ENCODE results near the gene ZNF668. TPM values are rescaled to one million over a fixed set of nuclear protein-coding genes. Genes with fewer than 3 reads are reported as not detected.
A peak's percentile ranks its signal among the peaks of the same experiment; 100 is the strongest.

The ZNF668 gene
- total RNA-seq, 1 donor from 2014 or later, result 19.7 TPM

GRCh38 chr16:31081428-31082351, 7.7 kb upstream of the ZNF668 start:
- H3K4me3 Mint-ChIP-seq, result peak overlapping the region; percentile 40
- H3K27me3 Mint-ChIP-seq (ENCODE audit: low read depth), result peaks cover 2% of the 10 kb centered on the region
- TF ChIP-seq, protein P1, sequence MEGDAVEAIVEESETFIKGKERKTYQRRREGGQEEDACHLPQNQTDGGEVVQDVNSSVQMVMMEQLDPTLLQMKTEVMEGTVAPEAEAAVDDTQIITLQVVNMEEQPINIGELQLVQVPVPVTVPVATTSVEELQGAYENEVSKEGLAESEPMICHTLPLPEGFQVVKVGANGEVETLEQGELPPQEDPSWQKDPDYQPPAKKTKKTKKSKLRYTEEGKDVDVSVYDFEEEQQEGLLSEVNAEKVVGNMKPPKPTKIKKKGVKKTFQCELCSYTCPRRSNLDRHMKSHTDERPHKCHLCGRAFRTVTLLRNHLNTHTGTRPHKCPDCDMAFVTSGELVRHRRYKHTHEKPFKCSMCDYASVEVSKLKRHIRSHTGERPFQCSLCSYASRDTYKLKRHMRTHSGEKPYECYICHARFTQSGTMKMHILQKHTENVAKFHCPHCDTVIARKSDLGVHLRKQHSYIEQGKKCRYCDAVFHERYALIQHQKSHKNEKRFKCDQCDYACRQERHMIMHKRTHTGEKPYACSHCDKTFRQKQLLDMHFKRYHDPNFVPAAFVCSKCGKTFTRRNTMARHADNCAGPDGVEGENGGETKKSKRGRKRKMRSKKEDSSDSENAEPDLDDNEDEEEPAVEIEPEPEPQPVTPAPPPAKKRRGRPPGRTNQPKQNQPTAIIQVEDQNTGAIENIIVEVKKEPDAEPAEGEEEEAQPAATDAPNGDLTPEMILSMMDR (conservative IDR thresholded peaks at IDR 0.05), result no peak
- H3K36me3 Mint-ChIP-seq (ENCODE audit: low read depth), result peaks cover 11% of the 10 kb centered on the region
- no peak for DNase-seq (ENCODE audit: low read depth, low spot score)
- H3K9me3 Mint-ChIP-seq, result no peaks in the 10 kb centered on the region
- peak overlapping the region; percentile 72 for H3K27ac Mint-ChIP-seq (ENCODE audit: unreplicated experiment)
- H3K4me1 Mint-ChIP-seq, result peaks cover 4% of the 10 kb centered on the region

GRCh38 chr16:31080756-31081419, 6.8 kb upstream of the ZNF668 start:
- Mint-ChIP-seq H3K36me3 (ENCODE audit: low read depth) (peaks cover 11% of the 10 kb centered on the region), H3K27me3 (ENCODE audit: low read depth) (peaks cover 2% of the 10 kb centered on the region), H3K4me3 (peak overlapping the region; percentile 19), H3K4me1 (peaks cover 4% of the 10 kb centered on the region), H3K27ac (ENCODE audit: unreplicated experiment) (no peak overlapping the region), H3K9me3 (no peaks in the 10 kb centered on the region)
- no peak for DNase-seq (ENCODE audit: low read depth, low spot score)
- TF ChIP-seq, protein P1 (conservative IDR thresholded peaks at IDR 0.05), result no peak

DNA sequence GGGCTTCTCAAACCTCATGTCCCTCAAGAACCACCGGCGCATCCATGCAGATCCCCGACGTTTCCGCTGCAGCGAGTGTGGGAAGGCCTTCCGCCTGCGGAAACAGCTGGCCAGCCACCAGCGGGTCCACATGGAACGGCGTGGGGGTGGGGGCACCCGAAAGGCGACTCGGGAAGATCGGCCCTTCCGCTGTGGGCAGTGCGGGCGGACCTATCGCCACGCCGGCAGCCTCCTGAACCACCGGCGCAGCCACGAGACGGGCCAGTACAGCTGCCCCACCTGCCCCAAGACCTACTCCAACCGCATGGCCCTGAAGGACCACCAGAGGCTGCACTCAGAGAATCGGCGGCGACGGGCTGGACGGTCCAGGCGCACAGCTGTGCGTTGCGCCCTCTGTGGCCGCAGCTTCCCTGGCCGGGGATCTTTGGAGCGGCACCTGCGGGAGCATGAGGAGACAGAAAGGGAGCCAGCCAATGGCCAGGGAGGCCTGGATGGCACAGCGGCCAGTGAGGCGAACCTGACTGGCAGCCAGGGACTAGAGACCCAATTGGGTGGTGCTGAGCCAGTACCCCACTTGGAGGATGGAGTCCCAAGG, 6.1 kb upstream of the ZNF668 start:
- Mint-ChIP-seq H3K9me3 (no peaks in the 10 kb centered on the region), H3K4me3 (no peak overlapping the region), H3K4me1 (peaks cover 5% of the 10 kb centered on the region), H3K36me3 (ENCODE audit: low read depth) (peaks cover 11% of the 10 kb centered on the region), H3K27ac (ENCODE audit: unreplicated experiment) (no peak overlapping the region), H3K27me3 (ENCODE audit: low read depth) (peaks cover 2% of the 10 kb centered on the region)
- no peak for DNase-seq (ENCODE audit: low read depth, low spot score)
- TF ChIP-seq, protein P1 (conservative IDR thresholded peaks at IDR 0.05), result no peak

DNA sequence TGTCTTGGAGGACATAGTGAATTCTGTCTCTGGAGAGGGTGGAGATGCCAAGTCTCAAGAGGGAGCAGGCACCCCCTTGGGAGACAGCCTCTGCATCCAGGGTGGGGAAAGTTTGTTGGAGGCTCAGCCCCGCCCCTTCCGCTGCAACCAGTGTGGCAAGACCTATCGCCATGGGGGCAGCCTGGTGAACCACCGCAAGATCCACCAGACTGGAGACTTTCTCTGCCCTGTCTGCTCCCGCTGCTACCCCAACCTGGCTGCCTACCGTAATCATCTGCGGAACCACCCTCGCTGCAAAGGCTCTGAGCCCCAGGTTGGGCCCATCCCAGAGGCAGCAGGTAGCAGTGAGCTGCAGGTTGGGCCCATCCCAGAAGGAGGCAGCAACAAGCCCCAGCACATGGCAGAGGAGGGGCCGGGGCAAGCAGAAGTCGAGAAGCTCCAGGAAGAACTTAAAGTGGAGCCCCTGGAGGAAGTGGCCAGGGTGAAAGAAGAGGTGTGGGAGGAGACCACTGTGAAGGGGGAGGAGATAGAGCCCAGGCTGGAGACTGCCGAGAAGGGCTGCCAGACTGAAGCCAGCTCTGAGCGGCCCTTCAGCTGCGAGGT, 5.4 kb upstream of the ZNF668 start:
- Mint-ChIP-seq H3K36me3 (ENCODE audit: low read depth) (peaks cover 11% of the 10 kb centered on the region), H3K4me3 (no peak overlapping the region), H3K27me3 (ENCODE audit: low read depth) (peaks cover 2% of the 10 kb centered on the region), H3K4me1 (peaks cover 12% of the 10 kb centered on the region), H3K27ac (ENCODE audit: unreplicated experiment) (no peak overlapping the region), H3K9me3 (no peaks in the 10 kb centered on the region)
- TF ChIP-seq, protein P1 (conservative IDR thresholded peaks at IDR 0.05), result no peak
- no peak for DNase-seq (ENCODE audit: low read depth, low spot score)

GRCh38 chr16:31078597-31079341, 4.7 kb upstream of the ZNF668 start:
- no peaks in the 10 kb centered on the region for H3K9me3 Mint-ChIP-seq
- H3K4me1 Mint-ChIP-seq, result peaks cover 12% of the 10 kb centered on the region
- no peak overlapping the region for H3K27ac Mint-ChIP-seq (ENCODE audit: unreplicated experiment)
- TF ChIP-seq, protein P1 (conservative IDR thresholded peaks at IDR 0.05), result no peak
- peak overlapping the region; percentile 34 for H3K4me3 Mint-ChIP-seq
- DNase-seq (ENCODE audit: low read depth, low spot score), result no peak
- H3K27me3 Mint-ChIP-seq (ENCODE audit: low read depth), result peaks cover 2% of the 10 kb centered on the region
- peaks cover 11% of the 10 kb centered on the region for H3K36me3 Mint-ChIP-seq (ENCODE audit: low read depth)

Data from neural crest cell (in vitro differentiated cells).